Astrocyte (in vitro differentiated cells and primary cell): ENCODE results near the gene PTPRM.

ENCODE experiments used
- CTCF ChIP-seq: IDR thresholded peaks from 2 replicates; pipeline ENCODE4 v1.5.1; 2011; ENCODE audit warnings: low read depth, mild to moderate bottlenecking, inconsistent platforms, low read length, moderate library complexity; ENCODE audit not compliant: insufficient read depth
- EZH2 ChIP-seq: IDR thresholded peaks from 2 replicates; pipeline ENCODE4 v1.6.1; 2012; ENCODE audit warnings: mild to moderate bottlenecking, low read length, inconsistent platforms; ENCODE audit not compliant: insufficient read depth

- TF ChIP-seq CTCF (no peak), EZH2 (no peak)
Measured at GRCh38 chr18:8037296-8037695, 470.2 kb downstream of the PTPRM start.
